Measurements from ENCODE around the gene ADAMTS14.

The ADAMTS14 gene

GRCh38 chr10:70669015-70669414, 3.3 kb upstream of the ADAMTS14 start:
- Histone ChIP-seq H3K9me2 (replicated peaks; ENCODE audit: control insufficient read depth, low read length) (no peaks in the 10 kb centered on the region), H3K9me3 (ENCODE audit: control insufficient read depth, insufficient read depth, low read length) (no peaks in the 10 kb centered on the region), H4K20me1 (ENCODE audit: control insufficient read depth, insufficient read depth, low read depth, low read length) (no peaks in the 10 kb centered on the region), H3K4me2 (ENCODE audit: low read length) (no peak overlapping the region), H3K36me3 (ENCODE audit: control insufficient read depth, low read length) (no peaks in the 10 kb centered on the region), H3K27me3 (ENCODE audit: control insufficient read depth, low read length) (no peaks in the 10 kb centered on the region), H3K79me2 (ENCODE audit: control insufficient read depth, low read length) (no peaks in the 10 kb centered on the region), H3K27ac (ENCODE audit: low read depth, low read length) (no peak overlapping the region), H3K4me1 (ENCODE audit: control insufficient read depth, low read length) (no peaks in the 10 kb centered on the region), H3K4me3 (ENCODE audit: low read length) (no peak overlapping the region), H3F3A (ENCODE audit: control insufficient read depth, insufficient read depth) (no peaks in the 10 kb centered on the region)
- TF ChIP-seq EZH2phosphoT487 (IDR thresholded peaks at IDR 0.05; ENCODE audit: borderline replicate concordance, low read length), result no peak
- no peak for TF ChIP-seq CTCF (IDR thresholded peaks at IDR 0.05; ENCODE audit: low read depth, low read length, poor library complexity, severe bottlenecking)

- no peak for TF ChIP-seq EZH2phosphoT487 (IDR thresholded peaks at IDR 0.05; ENCODE audit: borderline replicate concordance, low read length)
- no peak for TF ChIP-seq CTCF (IDR thresholded peaks at IDR 0.05; ENCODE audit: low read depth, low read length, poor library complexity, severe bottlenecking)
- H3K9me3 ChIP-seq (ENCODE audit: control insufficient read depth, insufficient read depth, low read length), result no peaks in the 10 kb centered on the region
- H3K27ac ChIP-seq (ENCODE audit: low read depth, low read length), result no peak overlapping the region
- no peak overlapping the region for H3K4me2 ChIP-seq (ENCODE audit: low read length)
- H3K36me3 ChIP-seq (ENCODE audit: control insufficient read depth, low read length), result no peaks in the 10 kb centered on the region
- H3K4me1 ChIP-seq (ENCODE audit: control insufficient read depth, low read length), result no peaks in the 10 kb centered on the region
- H3K9me2 ChIP-seq (replicated peaks; ENCODE audit: control insufficient read depth, low read length), result no peaks in the 10 kb centered on the region
- H3K4me3 ChIP-seq (ENCODE audit: low read length), result no peak overlapping the region
- no peaks in the 10 kb centered on the region for H4K20me1 ChIP-seq (ENCODE audit: control insufficient read depth, insufficient read depth, low read depth, low read length)
- H3K27me3 ChIP-seq (ENCODE audit: control insufficient read depth, low read length), result no peaks in the 10 kb centered on the region
- no peaks in the 10 kb centered on the region for H3K79me2 ChIP-seq (ENCODE audit: control insufficient read depth, low read length)
- no peaks in the 10 kb centered on the region for H3F3A ChIP-seq (ENCODE audit: control insufficient read depth, insufficient read depth)
Measured at GRCh38 chr10:70669732-70670317, 2.5 kb upstream of the ADAMTS14 start.

- Histone ChIP-seq H3K4me2 (ENCODE audit: low read length) (no peak overlapping the region), H4K20me1 (ENCODE audit: control insufficient read depth, insufficient read depth, low read depth, low read length) (no peaks in the 10 kb centered on the region), H3K9me3 (ENCODE audit: control insufficient read depth, insufficient read depth, low read length) (no peaks in the 10 kb centered on the region), H3K27me3 (ENCODE audit: control insufficient read depth, low read length) (no peaks in the 10 kb centered on the region), H3K4me1 (ENCODE audit: control insufficient read depth, low read length) (no peaks in the 10 kb centered on the region), H3K79me2 (ENCODE audit: control insufficient read depth, low read length) (no peaks in the 10 kb centered on the region), H3K27ac (ENCODE audit: low read depth, low read length) (no peak overlapping the region), H3K4me3 (ENCODE audit: low read length) (no peak overlapping the region), H3K9me2 (replicated peaks; ENCODE audit: control insufficient read depth, low read length) (no peaks in the 10 kb centered on the region), H3F3A (ENCODE audit: control insufficient read depth, insufficient read depth) (no peaks in the 10 kb centered on the region), H3K36me3 (ENCODE audit: control insufficient read depth, low read length) (no peaks in the 10 kb centered on the region)
- TF ChIP-seq CTCF (IDR thresholded peaks at IDR 0.05; ENCODE audit: low read depth, low read length, poor library complexity, severe bottlenecking) (no peak), EZH2phosphoT487 (IDR thresholded peaks at IDR 0.05; ENCODE audit: borderline replicate concordance, low read length) (no peak)
Measured at GRCh38 chr10:70671619-70672164, 614 bp upstream of the ADAMTS14 start.

Measured in DOHH2 (cell line).